ENCODE data around the gene MRPS14.

Gene MRPS14

DNA sequence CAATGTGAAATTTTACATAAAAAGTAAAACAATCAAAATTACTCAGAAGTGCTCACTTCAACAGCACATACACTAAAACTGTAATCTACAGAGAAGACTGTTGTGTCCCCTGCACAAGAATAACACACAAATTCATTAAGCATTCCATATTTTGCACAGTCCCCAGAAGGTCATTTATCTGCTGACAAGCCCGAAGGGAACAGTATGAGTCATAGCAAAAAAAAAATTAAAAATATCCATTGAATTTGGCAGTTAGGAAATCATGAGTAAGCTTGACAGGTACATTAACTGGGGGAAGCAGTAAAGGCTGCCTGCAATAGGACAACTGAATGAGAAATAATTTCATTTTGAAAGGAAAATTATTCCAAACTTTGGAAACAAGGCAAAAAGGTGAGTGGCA lies 26.7 kb downstream of the MRPS14 start:
- no peak for TF ChIP-seq CTCF (IDR thresholded peaks at IDR 0.05; ENCODE audit: insufficient read depth, low read depth, low read length, missing control alignments)
- DNase-seq (ENCODE audit: low read depth) = no peak
- H3K4me3 ChIP-seq (ENCODE audit: low read depth, low read length) = no peak overlapping the region

DNA sequence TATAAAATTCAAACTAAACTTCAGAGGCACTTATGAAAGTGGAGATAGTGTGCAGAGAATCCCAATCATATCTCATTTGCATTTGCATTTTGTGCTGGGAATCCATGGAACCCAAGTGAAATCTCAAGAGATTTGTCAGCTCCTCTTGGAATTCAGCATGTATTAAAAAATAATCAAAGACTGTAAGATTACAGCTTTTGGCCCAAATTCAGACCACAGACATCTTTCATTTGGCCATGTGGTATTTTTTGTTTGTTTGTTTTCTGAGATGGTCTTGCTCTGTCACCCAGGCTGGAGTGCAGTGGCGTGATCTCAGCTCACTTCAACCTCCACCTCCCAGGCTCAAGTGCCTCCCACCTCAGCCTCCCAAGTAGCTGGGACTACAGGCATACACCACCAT lies 27.3 kb downstream of the MRPS14 start:
- TF ChIP-seq CTCF (IDR thresholded peaks at IDR 0.05; ENCODE audit: insufficient read depth, low read depth, low read length, missing control alignments) = no peak
- no peak for DNase-seq (ENCODE audit: low read depth)
- no peak overlapping the region for H3K4me3 ChIP-seq (ENCODE audit: low read depth, low read length)

- TF ChIP-seq CTCF (IDR thresholded peaks at IDR 0.05; ENCODE audit: insufficient read depth, low read depth, low read length, missing control alignments) = no peak
Measured at GRCh38 chr1:174995121-174995520, 28.1 kb downstream of the MRPS14 start.

DNA sequence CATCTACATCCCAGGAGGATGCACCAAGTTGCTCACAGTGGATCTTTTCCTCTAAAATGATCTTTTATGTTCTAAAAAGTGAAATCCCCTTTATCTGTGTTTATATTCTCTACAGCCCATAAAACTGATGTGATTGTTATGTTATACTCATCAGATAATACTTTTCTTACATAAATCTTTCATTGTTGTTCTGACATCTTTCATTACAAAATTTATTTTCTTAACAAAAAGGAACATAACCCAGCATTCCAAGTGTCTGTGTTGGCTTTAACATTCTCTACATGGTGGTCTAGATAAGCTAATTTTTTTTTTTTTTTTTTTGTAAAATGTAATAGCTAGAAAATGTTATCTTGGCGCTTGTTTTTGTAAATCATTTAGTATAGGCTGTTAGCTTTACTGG lies 31.8 kb downstream of the MRPS14 start:
- DNase-seq (ENCODE audit: low read depth) = no peak
- TF ChIP-seq CTCF (IDR thresholded peaks at IDR 0.05; ENCODE audit: insufficient read depth, low read depth, low read length, missing control alignments) = no peak
- no peak overlapping the region for H3K4me3 ChIP-seq (ENCODE audit: low read depth, low read length)

More at GRCh38 chr1:174995121-174995520, 28.1 kb downstream of the MRPS14 start:
- H3K4me3 ChIP-seq (ENCODE audit: low read depth, low read length) = no peak overlapping the region
- DNase-seq (ENCODE audit: low read depth) = no peak

GRCh38 chr1:174990382-174990999 lies 32.7 kb downstream of the MRPS14 start:
- DNase-seq (ENCODE audit: low read depth) = peak; percentile 48
- TF ChIP-seq CTCF (IDR thresholded peaks at IDR 0.05; ENCODE audit: insufficient read depth, low read depth, low read length, missing control alignments) = no peak
- H3K4me3 ChIP-seq (ENCODE audit: low read depth, low read length) = peak overlapping the region; percentile 61

GRCh38 chr1:174989536-174990220 lies 33.5 kb downstream of the MRPS14 start:
- TF ChIP-seq CTCF (IDR thresholded peaks at IDR 0.05; ENCODE audit: insufficient read depth, low read depth, low read length, missing control alignments) = no peak
- H3K4me3 ChIP-seq (ENCODE audit: low read depth, low read length) = peak overlapping the region; percentile 61
- no peak for DNase-seq (ENCODE audit: low read depth)
